HEK293 (cell line): ENCODE measurements around the gene AKAP12.

Experiments used
- CTCF ChIA-PET: fragments of 350-600 bp; formaldehyde crosslinking; extraction: SDS; loops from one replicate; lab custom pipeline; 2021; ENCODE audit warnings: antibody characterized with exemption; lab: Yijun Ruan, JAX
- POLR2A ChIA-PET: fragments of 300-600 bp; formaldehyde crosslinking; extraction: SDS; loops from one replicate; lab custom pipeline; 2020; ENCODE audit warnings: antibody characterized with exemption, inconsistent platforms; lab: Yijun Ruan, JAX
- H3K27ac ChIP-seq: fragments of 200-500 bp; sonication (Bioruptor generic); 2 replicates; pipeline ENCODE4 v1.5.1; 2014; ENCODE audit warnings: low read depth, low read length, control low read depth, inconsistent platforms; ENCODE audit errors: extremely low read depth
- H3K36me3 ChIP-seq, 2 experiments: fragments of 200-500 bp in 1 of 2; sonication (Bioruptor generic) in 1 of 2; 1 replicate in 1 of 2; 2 replicates in 1 of 2; pipeline ENCODE4 v1.5.1; 2014 to 2017; ENCODE audit warnings: inconsistent platforms in 2 of 2, low read length in 2 of 2; ENCODE audit not compliant: control insufficient read depth in 2 of 2, insufficient read depth in 1 of 2
- H3K4me1 ChIP-seq: fragments of 200-500 bp; sonication (Bioruptor generic); 2 replicates; pipeline ENCODE4 v1.5.1; 2014; ENCODE audit warnings: mild to moderate bottlenecking, low read length, inconsistent platforms; ENCODE audit not compliant: control insufficient read depth, insufficient read depth
- H3K4me3 ChIP-seq: 2 replicates; pipeline ENCODE4 v1.5.1; 2011; ENCODE audit warnings: low read depth, mild to moderate bottlenecking, control low read depth, low read length, moderate library complexity
- H3K9me3 ChIP-seq: fragments of 200-500 bp; sonication (Bioruptor generic); 2 replicates; pipeline ENCODE4 v1.5.1; 2014; ENCODE audit warnings: low read depth, low read length, inconsistent platforms; ENCODE audit not compliant: control insufficient read depth, insufficient read depth
- IKZF3 ChIP-seq: fragments of 450-650 bp; IDR thresholded peaks from 2 replicates; pipeline ENCODE4 v1.5.0; 2018; ENCODE audit warnings: missing biosample characterization, mild to moderate bottlenecking, missing genetic modification characterization, moderate library complexity
- MYNN ChIP-seq: fragments of 450-650 bp; formaldehyde crosslinking; IDR thresholded peaks from 2 replicates; pipeline ENCODE4 v1.5.1; 2016; ENCODE audit warnings: missing biosample characterization, missing genetic modification characterization, borderline replicate concordance
- PRDM6 ChIP-seq: fragments of 450-650 bp; formaldehyde crosslinking; IDR thresholded peaks from 2 replicates; pipeline ENCODE4 v1.5.1; 2017; ENCODE audit warnings: missing biosample characterization, missing genetic modification characterization
- REPIN1 ChIP-seq: fragments of 450-650 bp; formaldehyde crosslinking; IDR thresholded peaks from 2 replicates; pipeline ENCODE4 v1.5.1; 2017; ENCODE audit warnings: missing biosample characterization, missing genetic modification characterization, low read depth
- SP3 ChIP-seq: fragments of 450-650 bp; formaldehyde crosslinking; IDR thresholded peaks from 2 replicates; pipeline ENCODE4 v1.5.1; 2016; ENCODE audit warnings: missing biosample characterization, missing genetic modification characterization
- WT1 ChIP-seq: fragments of 450-650 bp; formaldehyde crosslinking; IDR thresholded peaks from 2 replicates; pipeline ENCODE4 v1.5.1; 2016; ENCODE audit warnings: missing biosample characterization, missing genetic modification characterization
- ZNF157 ChIP-seq: fragments of 450-650 bp; formaldehyde crosslinking; IDR thresholded peaks from 2 replicates; pipeline ENCODE4 v1.5.1; 2016; ENCODE audit warnings: missing biosample characterization, missing genetic modification characterization
- ZNF221 ChIP-seq: fragments of 450-650 bp; formaldehyde crosslinking; IDR thresholded peaks from 2 replicates; pipeline ENCODE4 v1.5.1; 2017; ENCODE audit warnings: missing biosample characterization, missing genetic modification characterization, borderline replicate concordance
- ZNF223 ChIP-seq: fragments of 450-650 bp; formaldehyde crosslinking; IDR thresholded peaks from 2 replicates; pipeline ENCODE4 v1.5.1; 2016; ENCODE audit warnings: missing biosample characterization, missing genetic modification characterization
- ZNF398 ChIP-seq: fragments of 450-650 bp; formaldehyde crosslinking; IDR thresholded peaks from 2 replicates; pipeline ENCODE4 v1.5.1; 2017; ENCODE audit warnings: missing biosample characterization, missing genetic modification characterization
- ZNF488 ChIP-seq: fragments of 450-650 bp; formaldehyde crosslinking; IDR thresholded peaks from 2 replicates; pipeline ENCODE4 v1.5.1; 2016; ENCODE audit warnings: missing biosample characterization, missing genetic modification characterization
- ZNF561 ChIP-seq: fragments of 450-650 bp; IDR thresholded peaks from 2 replicates; pipeline ENCODE4 v1.5.1; 2018; ENCODE audit warnings: missing biosample characterization, missing genetic modification characterization, borderline replicate concordance
- ZNF610 ChIP-seq: fragments of 450-650 bp; formaldehyde crosslinking; IDR thresholded peaks from 2 replicates; pipeline ENCODE4 v1.5.1; 2016; ENCODE audit warnings: missing biosample characterization, missing genetic modification characterization, borderline replicate concordance
- ZNF623 ChIP-seq: fragments of 450-650 bp; formaldehyde crosslinking; IDR thresholded peaks from 2 replicates; pipeline ENCODE4 v1.5.1; 2016; ENCODE audit warnings: missing biosample characterization, missing genetic modification characterization
- ZSCAN18 ChIP-seq: fragments of 450-650 bp; formaldehyde crosslinking; IDR thresholded peaks from 2 replicates; pipeline ENCODE4 v1.5.1; 2016; ENCODE audit warnings: missing biosample characterization, missing genetic modification characterization
- ZSCAN23 ChIP-seq: fragments of 450-650 bp; formaldehyde crosslinking; IDR thresholded peaks from 2 replicates; pipeline ENCODE4 v1.5.1; 2016; ENCODE audit warnings: missing biosample characterization, missing genetic modification characterization
- ZSCAN4 ChIP-seq: fragments of 450-650 bp; formaldehyde crosslinking; IDR thresholded peaks from 2 replicates; pipeline ENCODE4 v1.5.1; 2017; ENCODE audit warnings: missing biosample characterization, missing genetic modification characterization

The AKAP12 gene

GRCh38 chr6:151285122-151285521 lies 45.4 kb downstream of the AKAP12 start:
- TF ChIP-seq ZSCAN4 (tag by site-specific recombination) (peak; percentile 75), ZNF488 (tag by site-specific recombination) (no peak)
- TF ChIP-seq, all 188 proteins: peak for 1
- no peak overlapping the region for H3K27ac ChIP-seq
- no peak overlapping the region for H3K4me3 ChIP-seq
- no peaks in the 10 kb centered on the region for H3K4me1 ChIP-seq
- ChIA-PET CTCF (interaction anchor here (0.7 to 1.0 kb wide), 2 partner anchors 23 to 40 kb away, joined by 3 to 4 read pairs; no protein-coding TSS in a partner anchor), POLR2A (interaction anchor here (0.5 kb wide), 1 partner anchor 191 kb away, joined by 3 read pairs; no protein-coding TSS in a partner anchor)
- H3K36me3 ChIP-seq: no peaks in the 10 kb centered on the region
- no peaks in the 10 kb centered on the region for H3K9me3 ChIP-seq

GRCh38 chr6:151286214-151286613 lies 46.4 kb downstream of the AKAP12 start:
- Histone ChIP-seq H3K4me3 (no peak overlapping the region), H3K36me3 (no peaks in the 10 kb centered on the region), H3K4me1 (no peaks in the 10 kb centered on the region), H3K9me3 (no peaks in the 10 kb centered on the region), H3K27ac (no peak overlapping the region)
- ChIA-PET CTCF (no interaction called here), POLR2A (interaction anchor here (0.5 kb wide), 1 partner anchor 46 kb away, joined by 3 read pairs; the partner anchor contains the start of gene AKAP12)
- TF ChIP-seq ZNF223 (no peak), ZNF623 (tag by site-specific recombination) (no peak), ZSCAN23 (no peak), SP3 (tag by site-specific recombination) (no peak), ZNF610 (tag by site-specific recombination) (no peak), ZSCAN18 (tag by site-specific recombination) (no peak), REPIN1 (tag by site-specific recombination) (no peak)

- Histone ChIP-seq H3K4me3 (no peak overlapping the region), H3K27ac (no peak overlapping the region), H3K36me3 (no peaks in the 10 kb centered on the region), H3K9me3 (no peaks in the 10 kb centered on the region), H3K4me1 (peaks cover 4% of the 10 kb centered on the region; the same call in 1 of the 2 replicates)
- TF ChIP-seq WT1 (tag by site-specific recombination): no peak
- TF ChIP-seq ZNF157: no peak
- no peak for TF ChIP-seq ZNF398 (tag by site-specific recombination)
- TF ChIP-seq ZNF221 (tag by site-specific recombination): no peak
- no peak for TF ChIP-seq ZNF488 (tag by site-specific recombination)
- TF ChIP-seq PRDM6 (tag by site-specific recombination): peak; percentile 28; the same call in 1 of the 2 replicates
- TF ChIP-seq MYNN: no peak
- no peak for TF ChIP-seq ZNF561 (tag by site-specific recombination)
- no peak for TF ChIP-seq IKZF3 (tag by site-specific recombination)
- CTCF ChIA-PET: interaction anchor here (0.5 to 2.0 kb wide), 5 partner anchors 26 to 273 kb away, joined by 3 to 7 read pairs (median 3); no protein-coding TSS in a partner anchor
- POLR2A ChIA-PET: no interaction called here
These were observed 49.1 kb downstream of the AKAP12 start for GRCh38 chr6:151288712-151289398.
